Mucosa of gallbladder (tissue), 1 donor: ENCODE data around the gene PTDSS2. TPM values are rescaled to one million over a fixed set of nuclear protein-coding genes. Genes with fewer than 3 reads are reported as not detected.
"Not testable (repeated sequence)": the region's sequence is repeated elsewhere in the genome, so short reads cannot be mapped to it uniquely, and the experiment has no call there.

Experiments used
- DNase-seq: peaks from one replicate; pipeline ENCODE4 v3.0.0-alpha.2; 2020; ENCODE audit warnings: low spot score
- total RNA-seq: library from RNA; stranded (reverse); gene quantifications from one replicate; pipeline ENCODE4 v1.2.1, GENCODE V29; 2021
- donor health status: DM: no; HTN: no; CAD: no.

PTDSS2 gene
- total RNA-seq, 1 donor from 2014 or later = 36.6 TPM

DNA sequence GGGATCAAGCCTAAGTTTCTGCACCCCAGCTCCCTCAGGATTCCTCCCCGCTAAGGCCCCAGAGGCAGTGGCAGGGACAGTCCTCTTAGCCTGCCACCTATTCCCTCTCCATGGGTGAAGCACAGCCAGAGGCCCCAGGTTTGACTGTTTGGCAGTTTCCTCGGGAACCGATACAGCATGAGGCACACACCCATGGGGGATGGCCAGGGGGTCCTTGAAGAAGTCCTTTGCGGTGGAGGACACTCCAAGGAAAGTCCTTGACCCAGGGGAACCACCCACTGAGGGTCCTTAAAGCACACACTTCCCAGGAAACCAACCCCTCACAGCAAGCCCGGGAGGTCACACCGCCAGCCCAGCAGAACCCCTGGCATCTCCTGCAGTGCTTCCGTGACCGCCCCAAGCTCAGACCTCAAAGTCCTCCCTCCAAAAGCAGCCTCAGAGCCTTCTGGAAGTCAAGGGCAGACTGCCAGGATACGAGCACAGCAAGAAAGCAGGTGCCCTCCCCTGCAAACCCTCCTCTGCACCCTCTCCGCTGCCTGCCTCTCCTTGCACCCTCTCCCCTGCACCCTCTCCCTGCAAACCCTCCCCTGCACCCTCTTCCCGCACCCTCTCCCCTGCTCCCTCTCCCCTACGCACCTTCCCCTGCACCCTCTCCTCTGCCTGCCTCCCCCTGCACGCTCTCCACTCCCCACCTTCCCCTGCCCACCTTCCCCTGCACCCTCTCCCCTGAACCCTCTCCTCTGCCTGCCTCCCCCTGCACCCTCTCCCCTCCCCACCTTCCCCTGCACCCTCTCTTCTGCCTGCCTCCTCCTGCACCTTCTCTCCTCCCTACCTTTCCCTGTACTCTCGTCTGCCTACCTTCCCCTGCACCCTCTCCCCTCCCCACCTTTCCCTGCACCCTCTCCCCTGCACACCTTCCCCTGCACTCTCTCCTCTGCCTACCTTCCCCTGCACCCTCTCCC, 36.7 kb upstream of the PTDSS2 start:
- DNase-seq = no peak

- DNase-seq = no peak
Observed at GRCh38 chr11:414318-414857, 35.7 kb upstream of the PTDSS2 start.

DNA sequence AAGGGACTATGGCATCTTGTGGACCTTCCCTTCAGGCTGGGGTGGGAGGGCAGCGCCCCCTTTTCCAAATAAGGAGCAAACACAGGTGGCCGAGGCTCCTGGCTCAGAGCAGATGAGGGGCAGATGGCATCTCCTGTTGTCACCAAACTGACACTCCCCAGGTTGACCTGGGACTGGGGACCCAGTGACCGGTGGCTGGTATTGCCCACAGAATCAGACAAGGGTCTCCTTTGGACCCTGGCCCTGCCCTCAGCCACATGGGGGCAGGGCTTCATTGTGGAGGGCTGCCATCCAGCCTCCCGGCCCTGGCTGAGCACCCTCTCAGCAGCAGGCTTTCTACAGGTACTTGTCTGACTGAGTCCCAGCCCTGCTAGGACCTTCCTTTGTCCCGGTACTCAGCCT, 34.4 kb upstream of the PTDSS2 start:
- DNase-seq = no peak

DNA sequence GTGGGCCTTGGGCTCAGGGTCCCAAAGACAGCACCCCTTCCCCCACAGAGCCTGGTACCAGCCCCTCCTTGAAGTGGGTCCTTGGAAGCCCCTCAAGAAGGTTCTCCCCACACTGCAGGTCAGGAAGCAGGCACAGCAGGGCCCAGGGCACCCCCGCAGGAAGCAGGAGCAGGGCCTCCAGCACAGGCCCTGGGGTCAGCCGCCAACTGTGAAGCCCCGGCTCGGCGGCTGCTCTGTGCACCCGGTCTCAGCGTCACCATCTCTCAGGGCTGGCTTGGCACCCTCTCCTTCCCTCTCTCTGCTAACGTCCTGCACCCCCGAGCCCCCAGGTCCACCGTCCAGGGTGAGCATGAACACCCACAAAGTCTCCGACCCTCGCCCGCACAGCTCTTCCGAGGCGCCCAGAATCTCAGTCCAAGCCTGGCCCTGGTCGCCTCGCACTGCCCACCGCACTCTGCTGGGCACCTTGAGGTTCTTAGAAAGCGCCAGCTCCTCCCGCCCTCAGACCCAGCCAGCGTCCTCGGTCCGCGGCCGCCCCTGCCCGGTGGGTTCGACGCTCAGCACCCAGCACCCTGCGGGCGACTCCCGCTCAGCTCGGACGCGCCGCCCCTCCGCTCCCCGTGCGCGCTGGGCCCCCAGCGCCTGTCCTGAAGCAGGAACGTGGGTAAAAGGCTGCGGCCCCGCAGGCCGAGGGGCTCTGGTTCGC, 33.9 kb upstream of the PTDSS2 start:
- DNase-seq = no peak

DNA sequence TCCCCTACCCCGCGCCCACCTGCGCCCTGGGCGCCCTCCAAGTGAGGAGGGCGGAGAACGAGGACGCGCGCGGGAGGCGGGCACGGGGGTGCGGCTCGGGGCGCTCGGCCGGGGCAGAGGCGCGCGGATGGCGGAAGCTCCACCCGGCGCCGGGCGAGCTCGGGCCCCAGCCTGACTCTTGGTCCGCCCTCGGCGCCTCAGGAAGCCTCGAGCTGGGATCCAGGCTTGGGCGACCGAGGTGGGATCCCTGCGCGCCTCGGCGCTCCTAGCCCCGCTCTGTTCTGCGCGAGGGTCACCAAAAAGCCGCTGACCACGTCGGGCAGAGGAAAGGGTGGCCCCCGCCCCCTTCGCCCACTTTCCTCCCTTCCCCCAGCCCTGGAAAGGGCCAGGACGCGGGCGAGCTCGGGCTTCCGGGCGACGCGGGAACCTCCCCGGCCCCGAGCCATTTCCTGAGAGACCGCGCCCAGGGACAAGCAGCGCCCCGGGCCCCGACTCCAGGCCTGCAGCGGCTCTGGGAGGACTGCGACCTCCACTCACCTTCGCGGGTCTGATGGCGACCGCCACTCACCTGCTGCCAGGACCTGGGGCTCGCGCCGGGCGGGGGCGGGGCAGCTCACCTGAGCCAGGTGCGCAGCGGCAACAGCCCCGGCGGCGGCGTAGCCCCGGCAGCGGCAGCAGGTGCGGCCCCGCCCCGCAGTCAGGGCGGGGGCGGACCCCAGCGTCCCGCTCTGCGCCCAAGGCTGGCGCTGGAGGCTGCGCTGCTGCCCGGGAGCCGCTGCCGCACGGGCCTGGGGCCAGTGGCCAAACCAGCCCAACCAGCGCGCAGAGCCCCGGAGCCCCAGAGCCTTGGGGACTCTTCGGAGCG, 33.1 kb upstream of the PTDSS2 start:
- DNase-seq = no peak

GRCh38 chr11:417652-418342, 32.3 kb upstream of the PTDSS2 start:
- DNase-seq = no peak

- no peak for DNase-seq
Observed at GRCh38 chr11:418343-419247, 31.5 kb upstream of the PTDSS2 start.

GRCh38 chr11:419248-420005, 30.7 kb upstream of the PTDSS2 start:
- no peak for DNase-seq

- DNase-seq = no peak
Observed at GRCh38 chr11:420054-420910, 29.8 kb upstream of the PTDSS2 start.

- DNase-seq = no peak
Observed at GRCh38 chr11:420911-421321, 29.2 kb upstream of the PTDSS2 start.

- no peak for DNase-seq
Observed at GRCh38 chr11:422249-422656, 27.8 kb upstream of the PTDSS2 start.

DNA sequence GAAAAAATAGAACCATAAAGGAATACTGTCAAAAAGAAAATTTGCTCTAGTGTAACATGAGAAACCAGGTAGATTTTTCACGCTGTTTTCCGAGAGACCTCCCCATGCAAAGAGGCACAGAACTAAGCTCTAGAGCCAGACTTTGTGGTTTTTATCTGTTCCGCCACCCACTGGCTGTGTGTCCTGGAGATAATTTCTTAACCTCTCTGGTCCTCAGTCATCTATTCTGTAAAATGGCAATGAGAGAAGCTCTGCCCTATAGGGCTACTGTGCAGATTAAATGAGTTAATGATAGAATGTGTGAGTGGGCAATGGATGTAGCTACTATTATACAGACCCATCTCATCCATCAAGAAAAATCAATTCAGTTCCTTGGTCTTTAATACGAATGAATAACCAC, 25.8 kb upstream of the PTDSS2 start:
- no peak for DNase-seq

GRCh38 chr11:424766-425165, 25.3 kb upstream of the PTDSS2 start:
- DNase-seq = not testable (repeated sequence)

GRCh38 chr11:425301-425700, 24.8 kb upstream of the PTDSS2 start:
- DNase-seq = no peak

DNA sequence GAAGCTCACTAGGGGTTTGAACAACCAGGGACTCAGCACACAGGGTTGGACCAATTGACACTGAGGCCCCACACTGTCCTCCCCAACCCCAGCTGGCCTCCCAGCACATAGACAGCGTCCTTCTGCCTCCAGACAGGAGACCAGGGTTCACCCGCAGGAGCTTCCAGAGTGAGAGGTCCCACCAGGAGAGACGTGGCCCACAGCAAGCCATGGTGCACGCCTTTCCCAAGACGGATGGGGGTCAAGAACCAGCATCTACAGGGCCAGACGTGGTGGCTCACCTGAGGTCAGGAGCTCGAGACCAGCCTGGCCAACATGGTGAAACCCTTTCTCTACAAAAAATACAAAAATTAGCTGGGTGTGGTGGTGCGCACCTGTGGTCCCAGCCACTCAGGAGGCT, 23.2 kb upstream of the PTDSS2 start:
- no peak for DNase-seq

GRCh38 chr11:428295-428694, 21.8 kb upstream of the PTDSS2 start:
- DNase-seq = no peak

GRCh38 chr11:429391-429790, 20.7 kb upstream of the PTDSS2 start:
- no peak for DNase-seq

- DNase-seq = no peak
Observed at GRCh38 chr11:429931-430456, 20.1 kb upstream of the PTDSS2 start.
